GM12865 (cell line): ENCODE measurements around the gene MBNL2.

Source experiments
- DNase-seq: peaks from one replicate; pipeline ENCODE4 v3.0.0; 2010; ENCODE audit warnings: low read depth
- H3K4me3 ChIP-seq: 2 replicates; pipeline ENCODE4 v1.5.1; 2011; ENCODE audit warnings: mild to moderate bottlenecking, low read depth, low read length, control low read depth
- CTCF ChIP-seq: IDR thresholded peaks from 2 replicates; pipeline ENCODE4 v1.5.1; 2011; ENCODE audit warnings: low read length, control low read depth, low read depth, inconsistent platforms; ENCODE audit not compliant: insufficient read depth; ENCODE audit errors: missing control alignments

The MBNL2 gene

GRCh38 chr13:97267418-97268059, 45.4 kb downstream of the MBNL2 start:
- no peak overlapping the region for H3K4me3 ChIP-seq
- DNase-seq, result no peak
- TF ChIP-seq CTCF, result no peak

DNA sequence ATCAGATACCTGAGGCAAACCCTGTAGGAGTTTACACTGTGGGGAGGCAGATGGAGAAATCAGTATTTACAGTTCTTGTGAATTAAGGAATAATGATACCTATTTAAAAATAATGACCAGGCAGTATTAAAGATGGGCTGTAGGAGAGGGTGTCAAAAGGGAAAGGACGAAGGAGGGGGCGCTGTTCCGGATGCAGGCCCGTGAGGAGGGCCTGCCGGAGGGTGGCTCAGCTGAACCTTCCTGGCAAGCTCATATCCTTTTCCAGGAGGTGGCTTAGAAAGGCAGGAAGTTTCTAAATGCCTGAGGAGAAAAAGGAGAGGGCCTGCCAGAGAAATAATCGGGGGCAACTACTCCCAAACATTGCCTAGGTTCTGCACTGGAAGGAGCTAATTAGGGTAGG, 46.6 kb downstream of the MBNL2 start:
- no peak for DNase-seq
- no peak for TF ChIP-seq CTCF
- H3K4me3 ChIP-seq, result no peak overlapping the region

DNA sequence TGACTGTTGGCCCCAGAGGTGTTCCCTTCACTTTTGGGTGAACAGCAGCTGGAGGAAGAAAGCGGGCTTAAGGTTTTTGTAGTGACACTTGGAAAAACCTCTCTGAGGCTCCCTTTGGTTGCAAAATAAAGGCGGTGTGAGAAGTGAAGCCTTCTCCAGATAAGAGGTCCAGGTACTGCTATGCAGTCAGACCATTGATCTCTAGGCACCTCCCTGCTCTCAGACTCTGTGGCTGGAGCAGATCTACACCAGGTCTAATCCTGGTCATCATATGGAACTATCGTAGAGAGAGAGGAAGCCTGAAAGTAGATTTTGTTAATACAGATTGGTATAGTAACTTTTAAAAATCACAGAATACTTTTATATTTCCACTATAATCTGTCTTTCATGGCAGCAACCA, 47.5 kb downstream of the MBNL2 start:
- DNase-seq, result no peak
- TF ChIP-seq CTCF, result no peak
- H3K4me3 ChIP-seq, result no peak overlapping the region

- H3K4me3 ChIP-seq, result no peak overlapping the region
- TF ChIP-seq CTCF, result no peak
- DNase-seq, result no peak
These were observed 50.4 kb downstream of the MBNL2 start for GRCh38 chr13:97272526-97272925.

GRCh38 chr13:97273341-97273831, 51.3 kb downstream of the MBNL2 start:
- DNase-seq, result no peak
- no peak overlapping the region for H3K4me3 ChIP-seq
- TF ChIP-seq CTCF, result no peak

DNA sequence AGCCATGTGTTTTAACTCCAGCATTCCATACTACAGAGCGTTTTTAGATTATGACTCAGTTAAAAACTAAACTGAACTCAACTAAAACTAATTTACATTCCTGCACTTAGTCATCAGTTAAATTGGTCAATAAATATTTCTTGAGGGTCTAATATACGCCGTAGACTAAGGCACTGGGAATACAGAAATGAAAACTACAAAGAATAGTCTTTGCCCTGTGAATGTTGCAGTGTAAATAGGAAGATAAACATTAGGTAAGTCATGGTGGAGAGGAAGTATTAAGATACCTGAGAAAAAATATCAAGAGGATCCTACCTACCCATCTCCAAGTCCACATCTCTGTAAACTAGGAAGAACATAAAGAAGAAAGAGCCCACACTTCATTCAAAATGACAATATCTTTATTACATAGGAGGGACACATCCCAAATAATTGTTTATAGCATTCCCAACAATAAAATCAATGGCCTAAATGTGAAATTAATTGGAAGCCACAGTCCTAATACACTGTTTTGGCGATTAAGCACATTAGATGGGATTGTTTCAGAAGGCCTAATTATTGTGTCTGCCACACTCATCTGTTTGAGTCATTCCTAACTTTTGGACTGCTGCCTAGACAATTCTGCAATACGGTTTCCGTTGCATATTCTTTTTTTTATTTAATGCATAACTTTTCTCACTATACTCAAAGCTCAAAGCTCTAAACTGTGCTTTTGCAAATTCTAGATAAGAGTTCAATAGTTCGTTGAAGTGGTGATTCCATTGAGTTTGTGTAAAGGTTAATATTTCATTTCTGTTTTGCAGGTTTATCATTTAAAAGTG, 52.9 kb downstream of the MBNL2 start:
- no peak overlapping the region for H3K4me3 ChIP-seq
- no peak for TF ChIP-seq CTCF
- DNase-seq, result no peak
